Keratinocyte (primary cell): ENCODE results near the gene C1orf35. TPM values are rescaled to one million over a fixed set of nuclear protein-coding genes. Genes with fewer than 3 reads are reported as not detected.

Source experiments
- DNase-seq: peaks from one replicate; pipeline ENCODE4 v3.0.0-alpha.2; 2011; ENCODE audit warnings: low read depth, missing footprints, low spot score
- FAIRE-seq: peaks from 2 replicates; lab custom pipeline; 2011; peaks lifted over from hg19 to GRCh38; lab: Jason Lieb, UNC
- H2AFZ ChIP-seq: 2 replicates; pipeline ENCODE4 v1.6.0; 2012; ENCODE audit warnings: low read length, control low read depth, inconsistent platforms; ENCODE audit not compliant: control insufficient read depth
- H3K27ac ChIP-seq: 2 replicates; pipeline ENCODE4 v1.5.1; 2011; ENCODE audit warnings: low read length; ENCODE audit not compliant: control insufficient read depth, insufficient read depth
- H3K27me3 ChIP-seq: 3 replicates; pipeline ENCODE4 v1.6.0; 2011; ENCODE audit warnings: low read length; ENCODE audit not compliant: control insufficient read depth, insufficient read depth; ENCODE audit errors: extremely low read depth
- H3K36me3 ChIP-seq, 2 experiments: 2 replicates in 1 of 2; 3 replicates in 1 of 2; pipeline ENCODE4 v1.5.1; 2011; ENCODE audit warnings: low read length in 2 of 2, mild to moderate bottlenecking in 1 of 2; ENCODE audit not compliant: control insufficient read depth in 2 of 2, insufficient read depth in 2 of 2; ENCODE audit errors: extremely low read depth in 1 of 2
- H3K4me1 ChIP-seq: 3 replicates; pipeline ENCODE4 v1.5.1; 2011; ENCODE audit warnings: low read length; ENCODE audit not compliant: control insufficient read depth, insufficient read depth; ENCODE audit errors: extremely low read depth
- H3K4me2 ChIP-seq: 3 replicates; pipeline ENCODE4 v1.6.0; 2011; ENCODE audit warnings: low read depth, low read length; ENCODE audit not compliant: control insufficient read depth, insufficient read depth; ENCODE audit errors: extremely low read depth
- H3K4me3 ChIP-seq, 3 experiments: fragments of 200-600 bp in 1 of 3; sonication (generic) in 1 of 3; 2 replicates in 2 of 3; 3 replicates in 1 of 3; pipeline ENCODE4 v1.5.1; 2011 to 2016; ENCODE audit warnings: low read length in 3 of 3, mild to moderate bottlenecking in 3 of 3, control low read depth in 2 of 3, inconsistent platforms in 1 of 3, low read depth in 1 of 3, mixed read lengths in 1 of 3, mixed run types in 1 of 3, moderate library complexity in 1 of 3; ENCODE audit not compliant: control insufficient read depth in 2 of 3, insufficient read depth in 2 of 3; ENCODE audit errors: extremely low read depth in 1 of 3
- H3K79me2 ChIP-seq: 2 replicates; pipeline ENCODE4 v1.6.0; 2012; ENCODE audit warnings: low read length; ENCODE audit not compliant: control insufficient read depth, insufficient read depth
- H3K9ac ChIP-seq: 3 replicates; pipeline ENCODE4 v1.6.0; 2011; ENCODE audit warnings: low read length; ENCODE audit not compliant: control insufficient read depth, insufficient read depth; ENCODE audit errors: extremely low read depth
- H3K9me1 ChIP-seq: 3 replicates; pipeline ENCODE4 v1.6.0; 2011; ENCODE audit warnings: low read length; ENCODE audit not compliant: control insufficient read depth, insufficient read depth; ENCODE audit errors: extremely low read depth
- H3K9me3 ChIP-seq: 2 replicates; pipeline ENCODE4 v1.5.1; 2012; ENCODE audit warnings: low read depth, low read length; ENCODE audit not compliant: control insufficient read depth
- H4K20me1 ChIP-seq: 3 replicates; pipeline ENCODE4 v1.6.0; 2011; ENCODE audit warnings: low read length; ENCODE audit not compliant: control insufficient read depth, insufficient read depth; ENCODE audit errors: extremely low read depth
- CTCF ChIP-seq, 3 experiments: IDR thresholded peaks in 1 of 3; conservative IDR thresholded peaks in 1 of 3; optimal IDR thresholded peaks in 1 of 3; 2 replicates in 2 of 3; 3 replicates in 1 of 3; pipeline versions ENCODE3 to v1.5.1; 2011; ENCODE audit warnings: low read length in 3 of 3, mild to moderate bottlenecking in 3 of 3, moderate library complexity in 2 of 3, control low read depth in 1 of 3, inconsistent platforms in 1 of 3; ENCODE audit not compliant: insufficient read depth in 2 of 3; ENCODE audit errors: extremely low read depth in 1 of 3
- EZH2 ChIP-seq: IDR thresholded peaks from one replicate; pipeline ENCODE4 v1.6.1; 2012; ENCODE audit warnings: inconsistent platforms, mild to moderate bottlenecking, low read length, moderate library complexity
- dilution Hi-C: fragments of 300-500 bp; cut with MboI; formaldehyde crosslinking; loops from one replicate; pipeline ENCODE4 v1.7.0; 2020; ENCODE audit warnings: low sequenced_read_pairs; ENCODE audit not compliant: extremely low pct_ligation_motif_present
- polyA plus RNA-seq, 5 experiments: library from polyadenylated mRNA; depleted of rRNA in 3 of 5; stranded (reverse) in 3 of 5; stranded (forward) in 1 of 5; unstranded in 1 of 5; fragments of >200 nt; gene quantifications; 1 replicate in 1 of 5; 2 replicates in 3 of 5; 3 replicates in 1 of 5; pipeline versions ENCODE4 v1.2.1 to v1.2.3, GENCODE V29; 2011 to 2012; ENCODE audit warnings: missing spikeins in 2 of 5, low read depth in 1 of 5, low replicate concordance in 1 of 5

C1orf35 gene
- polyA plus RNA-seq, 1 donor (not counting 4 experiments of a cell fraction or from before 2014, with no cell fraction given) = 8.2 TPM

- dilution Hi-C loops = no loop called here
- H3K36me3 ChIP-seq = peaks cover 34 to 55% of the 10 kb centered on the region in 2 experiments
These were observed 42.6 kb upstream of the C1orf35 start for GRCh38 chr1:228145463-228146416.

DNA sequence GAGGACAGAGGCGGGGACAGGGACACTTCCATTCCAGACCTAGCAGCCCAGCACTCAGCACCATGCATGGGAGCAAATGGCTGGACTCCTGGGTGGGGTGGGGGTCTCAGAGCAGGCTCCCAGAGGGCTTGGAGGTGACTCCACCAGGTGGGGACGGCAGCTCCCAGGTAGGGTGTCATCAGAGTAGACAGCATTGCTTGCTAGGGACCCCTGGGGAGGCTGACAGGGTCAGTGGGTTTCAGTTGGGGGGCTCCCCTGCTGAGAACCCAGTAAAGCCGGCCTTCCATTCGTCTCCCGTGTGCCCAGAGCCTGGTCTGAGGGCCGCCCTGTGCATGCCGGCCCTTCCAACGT lies 41.8 kb upstream of the C1orf35 start:
- Histone ChIP-seq H3K9me3 (no peaks in the 10 kb centered on the region), H3K36me3 (peaks cover 34 to 54% of the 10 kb centered on the region in 2 experiments), H3K27ac (no peak overlapping the region), H3K9ac (no peak overlapping the region), H3K4me2 (no peak overlapping the region), H3K79me2 (peaks cover 80% of the 10 kb centered on the region), H3K9me1 (peaks cover 2% of the 10 kb centered on the region), H2AFZ (no peak overlapping the region), H3K4me3 (no peak overlapping the region), H3K4me1 (peaks cover 59% of the 10 kb centered on the region), H3K27me3 (no peaks in the 10 kb centered on the region), H4K20me1 (peaks cover 26% of the 10 kb centered on the region)
- no peak for TF ChIP-seq EZH2
- no peak for TF ChIP-seq CTCF (optimal IDR thresholded peaks at IDR 0.05 in 1 of 3, IDR thresholded peaks at IDR 0.05 in 1 of 3, conservative IDR thresholded peaks at IDR 0.05 in 1 of 3; ENCODE audit: extremely low read depth in 1 of 3, insufficient read depth in 2 of 3, low read length in 3 of 3)
- FAIRE-seq (no peak), DNase-seq (no peak)
- dilution Hi-C loops = no loop called here

More at GRCh38 chr1:228145463-228146416, 42.6 kb upstream of the C1orf35 start:
- H3K79me2 ChIP-seq = peaks cover 73% of the 10 kb centered on the region
- peaks cover 2% of the 10 kb centered on the region for H3K9me1 ChIP-seq
- H3K9me3 ChIP-seq = no peaks in the 10 kb centered on the region
- FAIRE-seq (no peak), DNase-seq (no peak)
- H3K27me3 ChIP-seq = no peaks in the 10 kb centered on the region
- no peak for TF ChIP-seq CTCF (optimal IDR thresholded peaks at IDR 0.05 in 1 of 3, IDR thresholded peaks at IDR 0.05 in 1 of 3, conservative IDR thresholded peaks at IDR 0.05 in 1 of 3; ENCODE audit: extremely low read depth in 1 of 3, insufficient read depth in 2 of 3, low read length in 3 of 3)
- TF ChIP-seq EZH2 = no peak
- no peak overlapping the region for H3K27ac ChIP-seq
- H3K4me2 ChIP-seq = no peak overlapping the region
- peaks cover 67% of the 10 kb centered on the region for H3K4me1 ChIP-seq
- H3K9ac ChIP-seq = no peak overlapping the region
- H3K4me3 ChIP-seq = no peak overlapping the region
- H4K20me1 ChIP-seq = peaks cover 26% of the 10 kb centered on the region
- H2AFZ ChIP-seq = no peak overlapping the region
